NB4 (cell line): ENCODE measurements around the gene ATP4B.

Experiments used
- CTCF ChIP-seq: IDR thresholded peaks from one replicate; pipeline ENCODE4 v1.5.1; 2012; ENCODE audit warnings: low read depth, low read length
- POLR2A ChIP-seq: IDR thresholded peaks from 2 replicates; pipeline ENCODE4 v1.6.1; 2011; ENCODE audit warnings: mild to moderate bottlenecking; ENCODE audit not compliant: insufficient read length; ENCODE audit errors: extremely low read depth

DNA sequence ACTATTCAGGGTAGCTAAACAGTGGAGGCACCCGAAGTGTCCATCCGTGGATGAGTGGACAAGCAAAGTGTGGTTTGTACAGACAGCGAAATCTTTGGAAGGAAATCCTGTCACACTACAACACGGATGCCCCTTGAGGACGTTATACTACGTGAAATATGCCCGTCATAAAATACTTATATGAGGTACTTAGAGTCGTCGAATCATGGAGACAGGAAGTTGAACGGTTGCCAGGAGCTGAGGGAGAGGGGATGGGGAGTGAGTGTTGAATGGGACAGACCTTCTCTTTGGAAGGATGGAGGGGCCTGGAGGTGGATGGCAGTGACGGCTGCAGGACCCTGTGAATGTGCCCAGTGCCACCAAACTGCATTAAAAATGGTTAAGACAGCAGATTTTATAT is 11.6 kb downstream of the ATP4B start:
- TF ChIP-seq CTCF (no peak), POLR2A (no peak)
